Measurements from ENCODE around the gene PPP6R2. TPM values are rescaled to one million over a fixed set of nuclear protein-coding genes. Genes with fewer than 3 reads are reported as not detected.

The PPP6R2 gene
- total RNA-seq, 1 donor from 2014 or later = 55.5 TPM

- intact Hi-C loops (cut with DNase I) = no loop called here
- Histone ChIP-seq H3K4me1 (peaks cover 3 to 4% of the 10 kb centered on the region in 2 donors), H3K4me3 (no peak overlapping the region), H3K9me3 (no peaks in the 10 kb centered on the region), H3K36me3 (peaks cover 4 to 9% of the 10 kb centered on the region in 2 donors), H3K27me3 (no peaks in the 10 kb centered on the region), H3K27ac (no peak overlapping the region)
- no peak for DNase-seq (ENCODE audit: low spot score in 2 of 2)
- TF ChIP-seq CTCF (IDR thresholded peaks at IDR 0.05) = no peak
These were observed 4.0 kb downstream of the PPP6R2 start for GRCh38 chr22:50347157-50347556.

- TF ChIP-seq CTCF (IDR thresholded peaks at IDR 0.05) = no peak
- no peak for DNase-seq (ENCODE audit: low spot score in 2 of 2)
- H3K9me3 ChIP-seq = no peaks in the 10 kb centered on the region
- no peak overlapping the region for H3K4me3 ChIP-seq
- H3K27me3 ChIP-seq = no peaks in the 10 kb centered on the region
- intact Hi-C loops (cut with DNase I) = no loop called here
- peaks cover 11 to 12% of the 10 kb centered on the region in 2 donors for H3K36me3 ChIP-seq
- no peak overlapping the region for H3K27ac ChIP-seq
- H3K4me1 ChIP-seq = no peaks in the 10 kb centered on the region
These were observed 4.9 kb downstream of the PPP6R2 start for GRCh38 chr22:50348058-50348457.

GRCh38 chr22:50356186-50356585, 13.1 kb downstream of the PPP6R2 start:
- no peaks in the 10 kb centered on the region for H3K27me3 ChIP-seq
- no peak for DNase-seq (ENCODE audit: low spot score in 2 of 2)
- H3K9me3 ChIP-seq = no peaks in the 10 kb centered on the region
- H3K4me3 ChIP-seq = no peak overlapping the region
- H3K4me1 ChIP-seq = no peaks in the 10 kb centered on the region
- no peak for TF ChIP-seq CTCF (IDR thresholded peaks at IDR 0.05)
- intact Hi-C loops (cut with DNase I) = no loop called here
- peaks cover 18 to 24% of the 10 kb centered on the region in 2 donors for H3K36me3 ChIP-seq
- H3K27ac ChIP-seq = no peak overlapping the region

GRCh38 chr22:50357222-50357621, 14.1 kb downstream of the PPP6R2 start:
- Histone ChIP-seq H3K36me3 (peaks cover 16% of the 10 kb centered on the region in 2 donors), H3K27me3 (no peaks in the 10 kb centered on the region), H3K4me3 (no peak overlapping the region), H3K4me1 (no peaks in the 10 kb centered on the region), H3K27ac (no peak overlapping the region), H3K9me3 (no peaks in the 10 kb centered on the region)
- intact Hi-C loops (cut with DNase I) = no loop called here
- no peak for DNase-seq (ENCODE audit: low spot score in 2 of 2)
- TF ChIP-seq CTCF (IDR thresholded peaks at IDR 0.05) = no peak

- H3K27ac ChIP-seq = no peak overlapping the region
- H3K4me3 ChIP-seq = no peak overlapping the region
- H3K9me3 ChIP-seq = no peaks in the 10 kb centered on the region
- DNase-seq (ENCODE audit: low spot score in 2 of 2) = no peak
- H3K27me3 ChIP-seq = no peaks in the 10 kb centered on the region
- intact Hi-C loops (cut with DNase I) = no loop called here
- no peak for TF ChIP-seq CTCF (IDR thresholded peaks at IDR 0.05)
- H3K36me3 ChIP-seq = peaks cover 10 to 15% of the 10 kb centered on the region in 2 donors
- no peaks in the 10 kb centered on the region for H3K4me1 ChIP-seq
These were observed 14.6 kb downstream of the PPP6R2 start for GRCh38 chr22:50357756-50358155.

GRCh38 chr22:50360578-50360977, 17.5 kb downstream of the PPP6R2 start:
- Histone ChIP-seq H3K9me3 (no peaks in the 10 kb centered on the region), H3K4me1 (no peaks in the 10 kb centered on the region), H3K27ac (no peak overlapping the region), H3K36me3 (peaks cover 7 to 15% of the 10 kb centered on the region in 2 donors), H3K4me3 (no peak overlapping the region), H3K27me3 (no peaks in the 10 kb centered on the region)
- no peak for DNase-seq (ENCODE audit: low spot score in 2 of 2)
- TF ChIP-seq CTCF (IDR thresholded peaks at IDR 0.05) = no peak
- intact Hi-C loops (cut with DNase I) = no loop called here

Data from ascending aorta (tissue), 2 donors.